ENCODE measurements around the gene CRTAC1. TPM values are rescaled to one million over a fixed set of nuclear protein-coding genes. Genes with fewer than 3 reads are reported as not detected.

The CRTAC1 gene
- total and polyA plus RNA-seq, 9 of the 15 experiments (the other 6 are each of a cell fraction or from before 2014, with no cell fraction given): not detected

DNA sequence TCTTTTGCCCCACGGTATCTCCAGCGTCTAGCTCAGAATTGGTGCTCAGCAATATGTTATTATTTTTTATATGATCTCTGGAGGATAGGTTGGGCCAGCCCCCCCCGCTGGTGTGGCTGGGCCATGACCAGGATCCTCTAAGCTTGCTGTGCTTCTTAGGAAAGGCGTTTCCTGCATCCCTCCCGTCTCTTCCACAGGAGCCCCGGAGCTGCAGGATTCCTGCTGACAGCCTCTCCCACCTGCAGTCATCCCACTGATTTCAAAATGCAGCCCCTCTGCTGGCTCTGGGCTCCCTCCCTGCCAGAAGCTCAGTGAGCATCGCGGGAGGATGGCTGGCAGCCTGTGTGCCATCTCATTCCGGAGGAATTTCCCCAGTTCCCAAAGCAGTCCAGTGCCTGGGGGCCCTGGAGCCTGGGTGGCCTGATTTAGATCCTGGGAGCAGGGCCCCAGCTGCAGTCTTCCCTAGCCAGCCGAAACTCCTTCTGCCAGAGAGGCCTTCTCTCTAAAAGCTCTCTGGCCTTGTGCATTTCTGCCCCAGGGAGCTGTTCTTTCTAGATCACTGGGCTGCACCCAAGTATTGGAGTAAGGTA is 202.6 kb downstream of the CRTAC1 start:
- Histone ChIP-seq H3K9ac (ENCODE audit: insufficient read depth in 1 of 2, low read depth in 2 of 2, low read length in 2 of 2) (no peak overlapping the region), H3K79me2 (ENCODE audit: control insufficient read depth, insufficient read depth, low read length) (no peaks in the 10 kb centered on the region), H3K27me3 (ENCODE audit: control insufficient read depth in 2 of 2, insufficient read depth in 2 of 2, low read length in 2 of 2) (peaks cover 0 to 36% of the 10 kb centered on the region in 2 experiments; a peak in 3 of 5 replicates), H3K4me1 (replicated peaks in 1 of 2; ENCODE audit: control insufficient read depth in 2 of 2, insufficient read depth in 2 of 2, low read length in 2 of 2) (peaks cover 0 to 6% of the 10 kb centered on the region in 2 experiments; a peak in 2 of 5 replicates), H3K9me1 (ENCODE audit: control insufficient read depth, insufficient read depth, low read length) (no peaks in the 10 kb centered on the region), H4K20me1 (replicated peaks; ENCODE audit: control insufficient read depth, insufficient read depth, low read length) (no peaks in the 10 kb centered on the region), H3K4me3 (no peak overlapping the region), H3K9me3 (replicated peaks; ENCODE audit: control insufficient read depth, insufficient read depth, low read depth, low read length) (no peaks in the 10 kb centered on the region), H3K4me2 (ENCODE audit: insufficient read depth, low read length) (no peak overlapping the region), H3K36me3 (ENCODE audit: control insufficient read depth, insufficient read depth, low read length) (no peaks in the 10 kb centered on the region), H3K27ac (ENCODE audit: extremely low read depth, low read depth, low read length) (no peak overlapping the region), H2AFZ (ENCODE audit: low read depth, low read length) (no peak overlapping the region)
- no peak for FAIRE-seq
- CTCF ChIA-PET (ENCODE audit: low intra/inter-chr PET ratio): no interaction called here
- in situ Hi-C loops (cut with MboI): no loop called here
- BruUV-seq (replicated peaks): no TSS peak
- no peak for TF ChIP-seq ZNF75A (CRISPR knock-in tag; IDR thresholded peaks at IDR 0.05)
- no peak for TF ChIP-seq SETDB1 (IDR thresholded peaks at IDR 0.05; ENCODE audit: low read length)
- TF ChIP-seq ZNF77 (CRISPR knock-in tag; IDR thresholded peaks at IDR 0.05): no peak
- no peak for TF ChIP-seq HDAC6 (IDR thresholded peaks at IDR 0.05; ENCODE audit: low read depth, low read length)
- TF ChIP-seq, protein P1, sequence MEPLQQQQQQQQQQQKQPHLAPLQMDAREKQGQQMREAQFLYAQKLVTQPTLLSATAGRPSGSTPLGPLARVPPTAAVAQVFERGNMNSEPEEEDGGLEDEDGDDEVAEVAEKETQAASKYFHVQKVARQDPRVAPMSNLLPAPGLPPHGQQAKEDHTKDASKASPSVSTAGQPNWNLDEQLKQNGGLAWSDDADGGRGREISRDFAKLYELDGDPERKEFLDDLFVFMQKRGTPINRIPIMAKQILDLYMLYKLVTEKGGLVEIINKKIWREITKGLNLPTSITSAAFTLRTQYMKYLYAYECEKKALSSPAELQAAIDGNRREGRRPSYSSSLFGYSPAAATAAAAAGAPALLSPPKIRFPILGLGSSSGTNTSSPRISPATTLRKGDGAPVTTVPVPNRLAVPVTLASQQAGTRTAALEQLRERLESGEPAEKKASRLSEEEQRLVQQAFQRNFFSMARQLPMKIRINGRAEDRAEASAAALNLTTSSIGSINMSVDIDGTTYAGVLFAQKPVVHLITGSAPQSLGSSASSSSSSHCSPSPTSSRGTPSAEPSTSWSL (CRISPR knock-in tag; IDR thresholded peaks at IDR 0.05; ENCODE audit: borderline replicate concordance): no peak
- no peak for TF ChIP-seq CHD2 (IDR thresholded peaks at IDR 0.05; ENCODE audit: low read depth, low read length)
- no peak for TF ChIP-seq OTX1 (CRISPR knock-in tag; IDR thresholded peaks at IDR 0.05)
- TF ChIP-seq TARDBP (IDR thresholded peaks at IDR 0.05): no peak
- POLR2A ChIA-PET: interaction anchor here (0.5 kb wide), 1 partner anchor 64 kb away, joined by 3 read pairs; no protein-coding TSS in a partner anchor
- DNase-seq (ENCODE audit: extremely low read depth in 1 of 4, low spot score in 3 of 4): no peak
- intact Hi-C loops (cut with micrococcal nuclease): no loop called here
- no peak for ATAC-seq
- WGBS (ENCODE audit: insufficient coverage, low coverage, missing lambda C conversion rate): 3% methylated on average over 9 of the region's 10 CpGs
